Fibroblast of pulmonary artery (primary cell): ENCODE measurements around the gene GALNT7.
"Not testable (repeated sequence)": the region's sequence is repeated elsewhere in the genome, so short reads cannot be mapped to it uniquely, and the experiment has no call there.

ENCODE experiments used
- DNase-seq: peaks from one replicate; pipeline ENCODE4 v3.0.0-alpha.2; 2010; ENCODE audit warnings: low read depth
- H3K4me3 ChIP-seq: replicated peaks from 2 replicates; pipeline ENCODE4 v1.5.1; 2011; ENCODE audit warnings: low read depth, mild to moderate bottlenecking, control low read depth, low read length, moderate library complexity
- CTCF ChIP-seq: IDR thresholded peaks from 2 replicates; pipeline ENCODE4 v1.5.1; 2011; ENCODE audit warnings: mild to moderate bottlenecking, control low read depth, low read length, inconsistent platforms; ENCODE audit errors: missing control alignments

Gene GALNT7

GRCh38 chr4:173168396-173169177 is at the start of gene GALNT7:
TSS of gene GALNT7 (plus strand) at chr4:173168811. CDS start at chr4:173168836, 25 bp downstream.
- peak; percentile 58 for DNase-seq
- TF ChIP-seq CTCF = no peak

GRCh38 chr4:173118819-173119218 is 49.8 kb upstream of the GALNT7 start:
- H3K4me3 ChIP-seq, DNase-seq: not testable (repeated sequence)

More at GRCh38 chr4:173168396-173169177, at the start of gene GALNT7:
- H3K4me3 ChIP-seq = peak within 1 kb of the TSS; percentile 86

GRCh38 chr4:173119818-173120217 is 48.8 kb upstream of the GALNT7 start:
- TF ChIP-seq CTCF = no peak
- no peak overlapping the region for H3K4me3 ChIP-seq
- DNase-seq = no peak

GRCh38 chr4:173121076-173121561 is 47.5 kb upstream of the GALNT7 start:
- no peak overlapping the region for H3K4me3 ChIP-seq
- TF ChIP-seq CTCF = no peak
- DNase-seq = peak; percentile 52

GRCh38 chr4:173124209-173124865 is 44.3 kb upstream of the GALNT7 start:
- TF ChIP-seq CTCF = no peak
- no peak overlapping the region for H3K4me3 ChIP-seq
- DNase-seq = no peak

GRCh38 chr4:173125216-173125812 is 43.3 kb upstream of the GALNT7 start:
- no peak overlapping the region for H3K4me3 ChIP-seq
- DNase-seq = no peak
- no peak for TF ChIP-seq CTCF

GRCh38 chr4:173128199-173128890 is 40.3 kb upstream of the GALNT7 start:
- TF ChIP-seq CTCF = no peak
- H3K4me3 ChIP-seq = no peak overlapping the region
- DNase-seq = no peak
